Sigmoid colon (tissue), 4 donors: ENCODE measurements around the gene ITGB4.

Source experiments
- CTCF ChIP-seq, 4 experiments: fragments of 450-650 bp in 3 of 4; fragments of 200-600 bp in 1 of 4; IDR thresholded peaks; one replicate each; pipeline ENCODE4 v1.5.1; 2016 to 2019; ENCODE audit warnings: antibody characterized with exemption in 4 of 4, mild to moderate bottlenecking in 3 of 4, moderate library complexity in 2 of 4
- EP300 ChIP-seq, 4 donors: sonication (generic); formaldehyde crosslinking; IDR thresholded peaks; one replicate each; pipeline ENCODE4 v1.6.1; 2017; ENCODE audit warnings: antibody characterized with exemption in 4 of 4
- POLR2A ChIP-seq, 2 donors: fragments of 450-650 bp; IDR thresholded peaks; one replicate each; pipeline ENCODE4 v1.6.1; 2016; ENCODE audit warnings: antibody characterized with exemption in 2 of 2, mild to moderate bottlenecking in 2 of 2, moderate library complexity in 2 of 2
- POLR2AphosphoS5 ChIP-seq, 4 donors: sonication (generic); formaldehyde crosslinking; IDR thresholded peaks; one replicate each; pipeline ENCODE4 v1.6.1; 2017; ENCODE audit warnings: antibody characterized with exemption in 4 of 4

- TF ChIP-seq CTCF (IDR thresholded peaks at IDR 0.05) (no peak), POLR2A (IDR thresholded peaks at IDR 0.05) (no peak), EP300 (IDR thresholded peaks at IDR 0.05) (no peak), POLR2AphosphoS5 (IDR thresholded peaks at IDR 0.05) (peak in 1 of 4 donors; percentile 19)
Measured at GRCh38 chr17:75691801-75692626, 29.2 kb upstream of the ITGB4 start.
